Measurements from ENCODE around the gene IMMT. TPM values are rescaled to one million over a fixed set of nuclear protein-coding genes. Genes with fewer than 3 reads are reported as not detected.
A peak's percentile ranks its signal among the peaks of the same experiment; 100 is the strongest.
"Not testable (repeated sequence)": the region's sequence is repeated elsewhere in the genome, so short reads cannot be mapped to it uniquely, and the experiment has no call there.

Gene IMMT
- polyA plus RNA-seq, 1 donor, result 78.9 TPM

DNA sequence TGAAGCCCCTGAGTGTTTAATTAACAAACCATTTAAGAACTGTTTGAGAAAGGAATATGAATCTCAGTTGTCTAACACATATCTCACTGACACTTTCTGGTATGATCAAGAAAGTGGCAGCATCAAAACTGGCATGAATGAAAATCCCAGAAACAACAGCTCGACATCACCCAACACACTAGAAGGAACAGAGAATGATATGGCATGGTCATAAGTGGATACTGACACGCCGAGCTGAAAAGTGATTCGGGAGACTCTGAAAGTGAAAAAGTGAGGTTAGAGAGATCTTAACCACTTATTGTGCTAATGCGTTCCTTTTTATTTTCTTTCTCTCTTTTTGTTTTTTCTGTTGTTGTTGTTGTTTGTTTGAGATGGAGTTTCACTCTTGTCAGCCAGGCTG, 41.9 kb upstream of the IMMT start:
- 90% methylated on average over 2 of the region's 5 CpGs for WGBS (ENCODE audit: insufficient coverage, low lambda C conversion rate)
- DNase-seq, result no peak
- Histone ChIP-seq H3K4me1 (ENCODE audit: control insufficient read depth, insufficient read depth, low read length) (no peaks in the 10 kb centered on the region), H3K36me3 (ENCODE audit: control insufficient read depth, insufficient read depth, low read length) (peaks cover 4% of the 10 kb centered on the region), H3K9me3 (ENCODE audit: control insufficient read depth, low read depth, low read length) (peaks cover 3% of the 10 kb centered on the region), H3K27ac (ENCODE audit: low read length) (no peak overlapping the region), H3K27me3 (ENCODE audit: control insufficient read depth, insufficient read depth, low read length) (no peaks in the 10 kb centered on the region), H3K4me3 (ENCODE audit: low read length) (no peak overlapping the region)

DNA sequence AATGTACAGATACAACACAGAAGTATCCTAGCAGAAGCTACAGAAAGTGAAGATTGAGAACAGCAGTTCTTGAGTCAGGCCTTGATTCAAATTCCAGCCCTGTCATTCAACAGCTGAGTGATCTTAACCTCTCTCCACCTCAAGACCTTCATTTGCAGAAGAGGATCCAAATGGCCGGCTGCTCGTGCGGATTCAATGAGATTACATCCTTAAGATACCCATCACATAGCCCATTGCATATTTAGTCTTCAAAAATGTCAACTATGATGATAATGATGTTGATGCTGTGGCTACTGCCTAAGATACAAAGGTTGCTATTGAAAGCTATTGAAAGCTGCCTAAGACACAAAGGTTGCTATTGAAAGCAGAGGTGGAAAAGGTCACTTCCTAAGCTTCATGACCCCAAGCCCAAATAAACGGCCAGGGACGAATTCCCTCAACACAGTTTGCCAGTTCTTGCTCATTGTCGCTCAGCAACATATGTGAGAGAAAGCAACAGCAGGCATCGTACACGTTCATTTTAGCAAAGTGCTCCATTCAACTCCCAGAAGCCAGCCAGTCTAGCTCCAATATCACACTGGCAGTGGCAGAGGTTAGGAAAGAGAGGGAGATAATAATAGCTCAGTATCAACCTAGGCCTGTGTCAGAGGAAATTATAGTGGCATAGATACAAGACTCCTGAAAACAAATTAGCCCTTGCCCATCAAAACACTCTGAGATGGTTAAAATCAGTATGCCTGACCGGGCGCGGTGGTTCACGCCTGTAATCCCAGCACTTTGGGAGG, 40.1 kb upstream of the IMMT start:
- H3K4me1 ChIP-seq (ENCODE audit: control insufficient read depth, insufficient read depth, low read length), result no peaks in the 10 kb centered on the region
- peaks cover 8% of the 10 kb centered on the region for H3K36me3 ChIP-seq (ENCODE audit: control insufficient read depth, insufficient read depth, low read length)
- no peak overlapping the region for H3K27ac ChIP-seq (ENCODE audit: low read length)
- no CpG with 5 or more reads among the region's 12 CpGs for WGBS (ENCODE audit: insufficient coverage, low lambda C conversion rate)
- peaks cover 3% of the 10 kb centered on the region for H3K9me3 ChIP-seq (ENCODE audit: control insufficient read depth, low read depth, low read length)
- H3K27me3 ChIP-seq (ENCODE audit: control insufficient read depth, insufficient read depth, low read length), result no peaks in the 10 kb centered on the region
- H3K4me3 ChIP-seq (ENCODE audit: low read length), result no peak overlapping the region
- DNase-seq, result no peak

DNA sequence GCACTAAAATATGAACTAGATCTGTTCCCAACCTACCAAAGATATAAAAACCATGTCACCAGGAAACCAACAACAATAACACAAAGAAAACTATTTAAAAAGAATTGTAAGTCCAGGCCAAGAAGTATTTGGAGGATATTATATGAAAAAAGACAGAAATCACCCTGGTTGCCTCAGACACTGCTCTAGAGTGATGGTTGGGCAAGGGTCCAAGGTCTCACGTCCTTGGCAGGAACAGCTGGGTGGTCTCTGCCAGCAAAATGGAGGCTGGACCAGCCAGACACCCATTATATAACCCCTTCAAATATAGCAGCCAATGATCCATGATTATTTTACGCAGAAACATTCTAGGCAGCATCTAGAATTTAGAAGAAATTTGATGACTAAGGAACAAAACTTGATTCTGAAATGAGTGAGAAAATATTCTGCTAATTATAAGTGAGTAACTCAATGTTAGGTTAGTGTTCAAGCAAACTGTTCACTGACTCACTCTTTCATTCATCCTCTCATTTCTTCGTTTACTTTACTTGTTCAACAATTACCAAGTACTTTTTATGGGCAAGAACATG, 39.4 kb upstream of the IMMT start:
- H3K27me3 ChIP-seq (ENCODE audit: control insufficient read depth, insufficient read depth, low read length), result no peaks in the 10 kb centered on the region
- no peak overlapping the region for H3K27ac ChIP-seq (ENCODE audit: low read length)
- peaks cover 8% of the 10 kb centered on the region for H3K36me3 ChIP-seq (ENCODE audit: control insufficient read depth, insufficient read depth, low read length)
- WGBS (ENCODE audit: insufficient coverage, low lambda C conversion rate), result no CpG with 5 or more reads among the region's 3 CpGs
- H3K9me3 ChIP-seq (ENCODE audit: control insufficient read depth, low read depth, low read length), result peaks cover 3% of the 10 kb centered on the region
- peaks cover 2% of the 10 kb centered on the region for H3K4me1 ChIP-seq (ENCODE audit: control insufficient read depth, insufficient read depth, low read length)
- no peak for DNase-seq
- H3K4me3 ChIP-seq (ENCODE audit: low read length), result no peak overlapping the region

DNA sequence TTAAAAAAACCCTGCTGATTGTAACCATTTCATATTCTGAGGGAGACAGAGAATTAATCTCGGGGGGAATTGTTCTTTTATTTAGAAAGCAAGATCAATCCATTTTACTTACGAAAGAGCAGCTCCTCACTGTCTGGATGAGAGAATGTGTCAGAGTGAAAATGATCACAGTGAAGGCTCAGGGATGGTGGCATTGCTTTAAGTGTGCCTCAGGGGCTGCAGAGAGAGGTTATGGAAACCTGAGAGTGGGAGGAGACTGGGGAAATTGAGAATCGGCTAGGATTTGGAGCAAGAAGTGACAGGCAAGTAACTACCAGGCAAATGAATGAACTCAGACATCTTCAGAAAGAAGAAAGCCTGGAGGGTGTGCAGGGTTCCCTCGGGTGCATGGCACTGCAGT, 38.2 kb upstream of the IMMT start:
- H3K9me3 ChIP-seq (ENCODE audit: control insufficient read depth, low read depth, low read length), result peaks cover 3% of the 10 kb centered on the region
- WGBS (ENCODE audit: insufficient coverage, low lambda C conversion rate), result no CpG with 5 or more reads among the region's 4 CpGs
- H3K4me3 ChIP-seq (ENCODE audit: low read length), result no peak overlapping the region

DNA sequence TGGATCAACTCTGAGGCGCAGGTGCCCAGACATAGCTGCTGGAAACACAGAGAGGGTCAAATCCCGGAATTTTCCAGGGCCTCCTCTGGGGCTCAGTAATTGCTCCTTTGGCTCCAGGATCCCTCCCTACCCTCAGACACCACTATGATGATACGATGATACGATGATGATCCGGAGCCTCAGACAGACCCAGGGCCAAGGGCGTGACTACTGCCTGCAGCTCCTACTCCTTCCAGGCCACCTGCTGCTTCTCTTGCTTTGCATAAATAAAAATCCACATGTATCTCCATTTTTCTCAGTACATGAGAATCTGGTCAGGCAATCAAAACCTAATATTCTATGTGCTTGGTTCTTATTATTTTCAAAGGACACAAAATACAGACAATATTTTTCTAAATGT, 37.6 kb upstream of the IMMT start:
- no CpG with 5 or more reads among the region's 6 CpGs for WGBS (ENCODE audit: insufficient coverage, low lambda C conversion rate)
- peaks cover 7% of the 10 kb centered on the region for H3K4me1 ChIP-seq (ENCODE audit: control insufficient read depth, insufficient read depth, low read length)
- no peak overlapping the region for H3K4me3 ChIP-seq (ENCODE audit: low read length)
- no peaks in the 10 kb centered on the region for H3K27me3 ChIP-seq (ENCODE audit: control insufficient read depth, insufficient read depth, low read length)
- H3K27ac ChIP-seq (ENCODE audit: low read length), result no peak overlapping the region
- peaks cover 3% of the 10 kb centered on the region for H3K9me3 ChIP-seq (ENCODE audit: control insufficient read depth, low read depth, low read length)
- H3K36me3 ChIP-seq (ENCODE audit: control insufficient read depth, insufficient read depth, low read length), result peaks cover 6% of the 10 kb centered on the region
- no peak for DNase-seq

More for the DNA sequence above, 38.2 kb upstream of the IMMT start:
- no peak for DNase-seq
- H3K36me3 ChIP-seq (ENCODE audit: control insufficient read depth, insufficient read depth, low read length), result peaks cover 7% of the 10 kb centered on the region
- peaks cover 7% of the 10 kb centered on the region for H3K4me1 ChIP-seq (ENCODE audit: control insufficient read depth, insufficient read depth, low read length)
- H3K27me3 ChIP-seq (ENCODE audit: control insufficient read depth, insufficient read depth, low read length), result no peaks in the 10 kb centered on the region
- no peak overlapping the region for H3K27ac ChIP-seq (ENCODE audit: low read length)

DNA sequence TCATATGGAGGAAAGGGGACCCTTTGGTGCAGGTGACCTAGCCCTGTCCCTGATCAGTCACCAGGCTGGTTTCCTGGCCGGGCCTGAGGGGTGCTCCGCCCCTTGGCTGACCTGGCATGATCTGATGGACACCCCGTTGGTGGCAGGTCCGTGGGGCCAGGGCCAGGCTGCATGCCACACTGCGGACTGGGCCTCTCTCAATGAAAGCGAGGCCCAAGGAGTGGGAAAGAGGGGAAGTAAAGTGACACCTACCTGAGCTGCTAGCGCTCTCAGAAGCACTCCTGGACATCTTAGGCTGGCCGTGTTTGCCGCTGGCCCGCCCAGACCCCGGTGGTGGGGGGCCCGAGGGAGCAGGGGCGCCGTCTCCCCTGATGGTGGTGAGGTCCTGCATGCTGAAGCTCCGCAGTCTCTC, 37.1 kb upstream of the IMMT start:
- Histone ChIP-seq H3K27ac (ENCODE audit: low read length) (no peak overlapping the region), H3K9me3 (ENCODE audit: control insufficient read depth, low read depth, low read length) (peaks cover 3% of the 10 kb centered on the region), H3K36me3 (ENCODE audit: control insufficient read depth, insufficient read depth, low read length) (peaks cover 6% of the 10 kb centered on the region), H3K4me1 (ENCODE audit: control insufficient read depth, insufficient read depth, low read length) (peaks cover 7% of the 10 kb centered on the region), H3K27me3 (ENCODE audit: control insufficient read depth, insufficient read depth, low read length) (no peaks in the 10 kb centered on the region), H3K4me3 (ENCODE audit: low read length) (no peak overlapping the region)
- WGBS (ENCODE audit: insufficient coverage, low lambda C conversion rate), result no CpG with 5 or more reads among the region's 15 CpGs
- DNase-seq, result no peak

DNA sequence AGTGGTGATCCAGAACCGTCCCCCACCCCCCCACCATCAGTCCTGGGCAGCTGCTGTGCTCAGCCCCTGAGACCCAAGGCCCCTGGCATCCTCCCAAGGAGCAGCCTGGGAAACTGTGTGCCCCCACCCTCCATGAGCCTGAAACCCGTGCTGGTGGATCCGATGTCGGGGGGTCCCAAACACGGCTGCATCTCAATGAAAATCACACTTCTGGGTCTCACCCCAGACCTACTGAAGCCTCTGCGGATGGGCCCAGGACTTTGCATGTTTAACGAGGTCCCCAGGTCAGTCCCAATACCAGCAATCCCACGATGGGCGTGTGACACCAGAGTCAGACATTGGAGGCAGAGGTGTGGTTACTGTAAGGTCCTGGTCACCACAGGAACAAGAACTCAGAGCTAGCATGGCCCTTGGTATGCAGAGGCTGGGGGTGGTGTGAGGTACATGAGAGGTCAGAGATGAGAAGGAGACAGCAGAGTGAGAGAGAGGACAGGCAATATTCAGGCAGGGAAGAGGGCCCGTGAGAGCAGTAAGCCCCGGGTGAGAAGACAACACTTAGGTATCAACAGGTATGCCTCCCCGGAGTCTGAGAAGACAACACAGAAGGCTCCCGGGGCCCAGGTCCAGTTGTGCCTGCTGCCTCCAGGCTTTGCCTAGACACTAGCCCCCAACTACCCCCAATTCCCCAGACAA, 36.6 kb upstream of the IMMT start:
- no CpG with 5 or more reads among the region's 13 CpGs for WGBS (ENCODE audit: insufficient coverage, low lambda C conversion rate)
- H3K27me3 ChIP-seq (ENCODE audit: control insufficient read depth, insufficient read depth, low read length), result no peaks in the 10 kb centered on the region
- H3K9me3 ChIP-seq (ENCODE audit: control insufficient read depth, low read depth, low read length), result peaks cover 3% of the 10 kb centered on the region
- H3K36me3 ChIP-seq (ENCODE audit: control insufficient read depth, insufficient read depth, low read length), result peaks cover 6% of the 10 kb centered on the region
- peaks cover 7% of the 10 kb centered on the region for H3K4me1 ChIP-seq (ENCODE audit: control insufficient read depth, insufficient read depth, low read length)
- no peak overlapping the region for H3K27ac ChIP-seq (ENCODE audit: low read length)
- no peak for DNase-seq
- H3K4me3 ChIP-seq (ENCODE audit: low read length), result no peak overlapping the region

DNA sequence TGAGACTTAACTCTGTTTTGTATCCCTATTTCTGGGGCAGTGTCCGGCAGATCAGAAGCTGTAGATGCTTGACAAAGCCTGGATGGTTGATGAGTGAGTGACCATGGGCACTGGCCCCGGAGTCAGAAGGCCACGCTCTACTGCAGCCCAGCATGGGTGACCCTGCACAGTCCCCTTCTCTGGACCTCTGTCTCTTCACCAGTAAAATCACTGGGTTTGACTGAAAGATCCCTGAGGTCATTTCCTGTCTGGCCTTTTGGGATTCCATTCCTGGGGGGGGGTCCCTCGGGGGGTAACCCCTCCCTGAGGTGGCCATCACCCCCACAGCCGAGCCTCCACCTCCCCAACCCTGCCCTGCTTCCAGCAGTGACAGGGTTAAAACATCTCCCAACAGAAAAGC, 35.7 kb upstream of the IMMT start:
- no peak for DNase-seq
- no CpG with 5 or more reads among the region's 5 CpGs for WGBS (ENCODE audit: insufficient coverage, low lambda C conversion rate)
- H3K9me3 ChIP-seq (ENCODE audit: control insufficient read depth, low read depth, low read length), result peaks cover 3% of the 10 kb centered on the region

DNA sequence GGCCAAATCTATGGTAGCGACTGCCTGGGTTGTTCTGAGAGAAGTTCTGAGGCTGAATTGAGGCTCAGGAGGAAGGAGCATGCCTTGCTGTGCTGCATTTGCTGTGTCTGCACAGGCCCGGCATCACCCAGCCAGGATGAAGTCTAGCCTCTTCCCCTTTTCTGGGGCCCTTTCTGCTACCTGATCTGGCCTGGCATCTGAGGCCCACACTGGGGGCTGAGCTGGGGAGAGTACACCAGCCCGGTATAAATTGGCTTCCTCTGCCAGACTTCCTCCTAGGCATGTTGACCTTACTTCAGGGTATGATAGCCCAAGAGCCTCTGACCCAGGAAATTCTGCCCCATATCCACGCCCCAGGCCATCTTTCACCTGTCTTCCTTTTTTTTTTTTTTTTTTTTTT, 34.0 kb upstream of the IMMT start:
- H3K27me3 ChIP-seq (ENCODE audit: control insufficient read depth, insufficient read depth, low read length), result no peaks in the 10 kb centered on the region
- WGBS (ENCODE audit: insufficient coverage, low lambda C conversion rate), result no CpG with 5 or more reads among the region's 4 CpGs
- H3K4me3 ChIP-seq (ENCODE audit: low read length), result no peak overlapping the region
- peak in 1 of 2 donors; percentile 42 for DNase-seq
- peaks cover 7% of the 10 kb centered on the region for H3K4me1 ChIP-seq (ENCODE audit: control insufficient read depth, insufficient read depth, low read length)
- peaks cover 6% of the 10 kb centered on the region for H3K36me3 ChIP-seq (ENCODE audit: control insufficient read depth, insufficient read depth, low read length)
- no peak overlapping the region for H3K27ac ChIP-seq (ENCODE audit: low read length)
- H3K9me3 ChIP-seq (ENCODE audit: control insufficient read depth, low read depth, low read length), result peaks cover 3% of the 10 kb centered on the region

More for the DNA sequence above, 35.7 kb upstream of the IMMT start:
- H3K4me3 ChIP-seq (ENCODE audit: low read length), result no peak overlapping the region
- peaks cover 6% of the 10 kb centered on the region for H3K36me3 ChIP-seq (ENCODE audit: control insufficient read depth, insufficient read depth, low read length)
- H3K27ac ChIP-seq (ENCODE audit: low read length), result no peak overlapping the region
- H3K4me1 ChIP-seq (ENCODE audit: control insufficient read depth, insufficient read depth, low read length), result peaks cover 7% of the 10 kb centered on the region
- H3K27me3 ChIP-seq (ENCODE audit: control insufficient read depth, insufficient read depth, low read length), result no peaks in the 10 kb centered on the region

DNA sequence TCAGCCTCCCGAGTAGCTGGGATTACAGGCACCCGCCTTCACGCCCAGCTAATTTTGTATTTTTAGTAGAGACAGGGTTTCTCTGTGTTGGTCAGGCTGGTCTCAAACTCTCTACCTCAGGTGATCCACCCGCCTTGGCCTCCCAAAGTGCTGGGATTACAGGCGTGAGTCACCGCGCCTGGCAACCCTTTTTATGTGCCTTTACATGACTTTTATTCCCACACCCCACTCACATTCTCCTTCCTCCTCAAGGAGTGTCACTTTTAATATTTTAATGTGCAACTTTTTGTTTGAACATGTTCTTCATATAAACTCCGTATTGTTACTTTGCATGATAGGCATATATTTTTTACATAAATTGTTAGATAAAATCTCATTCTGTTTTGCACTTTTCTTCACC, 33.3 kb upstream of the IMMT start:
- DNase-seq; H3K4me1 ChIP-seq (ENCODE audit: control insufficient read depth, insufficient read depth, low read length); H3K27ac ChIP-seq (ENCODE audit: low read length); H3K36me3 ChIP-seq (ENCODE audit: control insufficient read depth, insufficient read depth, low read length); H3K4me3 ChIP-seq (ENCODE audit: low read length); H3K27me3 ChIP-seq (ENCODE audit: control insufficient read depth, insufficient read depth, low read length); H3K9me3 ChIP-seq (ENCODE audit: control insufficient read depth, low read depth, low read length): not testable (repeated sequence)
- 100% methylated on average over 5 of the region's 8 CpGs for WGBS (ENCODE audit: insufficient coverage, low lambda C conversion rate)

All from large intestine (tissue), 3 donors.